Glutamatergic neuron (in vitro differentiated cells): ENCODE data around the gene CTNNA2. TPM values are rescaled to one million over a fixed set of nuclear protein-coding genes. Genes with fewer than 3 reads are reported as not detected.

Experiments used
- DNase-seq: peaks from one replicate; pipeline ENCODE4 v3.0.0; 2022
- H3K27ac Mint-ChIP-seq: one replicate; pipeline ENCODE4 v1.8.0; 2020; ENCODE audit warnings: mild to moderate bottlenecking, mixed read lengths, inconsistent platforms; ENCODE audit not compliant: unreplicated experiment
- H3K27me3 Mint-ChIP-seq: one replicate; pipeline ENCODE4 v1.8.0; 2020; ENCODE audit warnings: mild to moderate bottlenecking, moderate library complexity, mixed read lengths, inconsistent platforms; ENCODE audit not compliant: unreplicated experiment
- H3K36me3 Mint-ChIP-seq: one replicate; pipeline ENCODE4 v1.8.0; 2020; ENCODE audit warnings: mild to moderate bottlenecking, mixed read lengths, inconsistent platforms; ENCODE audit not compliant: unreplicated experiment
- H3K4me1 Mint-ChIP-seq: one replicate; pipeline ENCODE4 v1.8.0; 2020; ENCODE audit warnings: mild to moderate bottlenecking, low read depth, mixed read lengths, inconsistent platforms; ENCODE audit not compliant: unreplicated experiment
- H3K4me3 Mint-ChIP-seq: one replicate; pipeline ENCODE4 v1.8.0; 2020; ENCODE audit warnings: mild to moderate bottlenecking, mixed read lengths, inconsistent platforms; ENCODE audit not compliant: unreplicated experiment
- H3K9me3 Mint-ChIP-seq: one replicate; pipeline ENCODE4 v1.8.0; 2020; ENCODE audit warnings: mild to moderate bottlenecking, moderate library complexity, mixed read lengths, inconsistent platforms; ENCODE audit not compliant: unreplicated experiment
- CTCF ChIP-seq: fragments of 200-600 bp; sonication (generic); IDR thresholded peaks from one replicate; pipeline ENCODE4 v1.5.0; 2021; ENCODE audit not compliant: partially characterized antibody, unreplicated experiment
- total RNA-seq: library from RNA; stranded (reverse); fragmentation: NEBNext Ultra II Directional; extraction: Animal tissue kit (Norgen Biotek cat#: 25700); gene quantifications from one replicate; pipeline ENCODE4 v1.2.1, GENCODE V29; 2021; ENCODE audit not compliant: unreplicated experiment

CTNNA2 gene
- total RNA-seq, 1 donor from 2014 or later = 76.2 TPM

- no peak for TF ChIP-seq CTCF
- H3K36me3 Mint-ChIP-seq = no peaks in the 10 kb centered on the region
- H3K9me3 Mint-ChIP-seq = no peaks in the 10 kb centered on the region
- no peaks in the 10 kb centered on the region for H3K4me1 Mint-ChIP-seq
- no peak overlapping the region for H3K27ac Mint-ChIP-seq
- DNase-seq = no peak
- H3K4me3 Mint-ChIP-seq = no peak overlapping the region
- H3K27me3 Mint-ChIP-seq = no peaks in the 10 kb centered on the region
Observed at GRCh38 chr2:80560326-80560725, 1047.5 kb downstream of the CTNNA2 start.

GRCh38 chr2:80568011-80568410, 1055.2 kb downstream of the CTNNA2 start:
- no peaks in the 10 kb centered on the region for H3K4me1 Mint-ChIP-seq
- H3K36me3 Mint-ChIP-seq = no peaks in the 10 kb centered on the region
- no peak overlapping the region for H3K27ac Mint-ChIP-seq
- no peak for DNase-seq
- H3K27me3 Mint-ChIP-seq = no peaks in the 10 kb centered on the region
- peaks cover 2% of the 10 kb centered on the region for H3K9me3 Mint-ChIP-seq
- no peak overlapping the region for H3K4me3 Mint-ChIP-seq
- TF ChIP-seq CTCF = no peak

GRCh38 chr2:80573167-80573566, 1060.3 kb downstream of the CTNNA2 start:
- DNase-seq = no peak
- no peaks in the 10 kb centered on the region for H3K27me3 Mint-ChIP-seq
- no peak overlapping the region for H3K4me3 Mint-ChIP-seq
- H3K4me1 Mint-ChIP-seq = no peaks in the 10 kb centered on the region
- H3K27ac Mint-ChIP-seq = no peak overlapping the region
- no peaks in the 10 kb centered on the region for H3K36me3 Mint-ChIP-seq
- TF ChIP-seq CTCF = no peak
- H3K9me3 Mint-ChIP-seq = peaks cover 2% of the 10 kb centered on the region

- no peak for DNase-seq
- Mint-ChIP-seq H3K27ac (no peak overlapping the region), H3K4me3 (no peak overlapping the region), H3K4me1 (no peaks in the 10 kb centered on the region), H3K27me3 (no peaks in the 10 kb centered on the region), H3K36me3 (no peaks in the 10 kb centered on the region), H3K9me3 (no peaks in the 10 kb centered on the region)
- TF ChIP-seq CTCF = no peak
Observed at GRCh38 chr2:80573950-80574349, 1061.1 kb downstream of the CTNNA2 start.

- Mint-ChIP-seq H3K4me3 (no peak overlapping the region), H3K27me3 (no peaks in the 10 kb centered on the region), H3K9me3 (no peaks in the 10 kb centered on the region), H3K36me3 (no peaks in the 10 kb centered on the region), H3K4me1 (no peaks in the 10 kb centered on the region), H3K27ac (no peak overlapping the region)
- no peak for DNase-seq
- no peak for TF ChIP-seq CTCF
Observed at GRCh38 chr2:80579756-80580155, 1066.9 kb downstream of the CTNNA2 start.
